Measurements from ENCODE around the gene ADARB1. TPM values are rescaled to one million over a fixed set of nuclear protein-coding genes. Genes with fewer than 3 reads are reported as not detected.

The ADARB1 gene
- total RNA-seq, 3 donors from 2014 or later (not counting 1 experiment from before 2014, with no cell fraction given), result 20.7 to 28.0 (median 26.6) TPM

DNA sequence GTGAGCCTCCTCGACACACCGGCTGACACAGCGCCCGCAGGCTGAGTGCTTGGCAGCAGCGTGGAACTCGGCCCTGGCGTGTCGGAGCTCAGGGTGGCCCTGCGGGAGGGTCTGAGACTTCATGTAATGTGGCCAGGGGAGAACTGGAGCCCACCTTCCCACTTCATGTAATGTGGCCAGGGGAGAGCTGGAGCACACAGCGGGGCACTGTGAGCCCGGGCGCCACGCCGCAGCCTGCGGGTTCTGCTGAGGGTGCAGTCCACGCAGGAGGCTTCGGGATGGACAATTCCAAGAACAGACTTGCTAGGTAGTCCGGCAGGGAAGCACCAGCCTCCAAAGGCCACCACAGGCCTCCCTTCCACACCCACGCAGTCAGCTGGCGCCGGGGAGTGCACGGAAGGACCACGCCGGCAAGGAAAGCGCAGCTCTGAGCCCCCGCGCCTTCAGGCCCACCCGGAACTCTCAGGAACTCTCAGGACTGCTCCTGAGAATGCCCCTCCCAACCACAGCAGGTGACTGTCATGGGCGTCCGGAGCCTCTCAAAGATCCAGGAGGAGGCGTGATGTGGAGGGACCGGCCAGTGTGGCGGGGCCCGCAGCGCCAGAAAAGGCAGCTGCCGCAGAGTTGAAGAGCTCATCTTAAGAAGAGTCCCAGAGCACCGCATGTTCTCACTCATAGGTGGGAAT lies 19.3 kb upstream of the ADARB1 start:
- Histone ChIP-seq H3K9me3 (ENCODE audit: control insufficient read depth, insufficient read depth, low read length) (no peaks in the 10 kb centered on the region), H3K4me3 (ENCODE audit: low read length) (no peak overlapping the region), H3K27ac (ENCODE audit: low read length) (no peak overlapping the region), H3K4me1 (ENCODE audit: control insufficient read depth, insufficient read depth, low read length) (no peaks in the 10 kb centered on the region), H3K36me3 (ENCODE audit: control insufficient read depth, insufficient read depth, low read length) (no peaks in the 10 kb centered on the region), H3K27me3 (ENCODE audit: control insufficient read depth, insufficient read depth, low read length) (peaks cover 3% of the 10 kb centered on the region)
- no peak overlapping the region for H3K27ac Mint-ChIP-seq
- intact Hi-C loops (cut with micrococcal nuclease), result no loop called here
- DNase-seq, result no peak
- no peak for ATAC-seq
- TF ChIP-seq, protein P1, sequence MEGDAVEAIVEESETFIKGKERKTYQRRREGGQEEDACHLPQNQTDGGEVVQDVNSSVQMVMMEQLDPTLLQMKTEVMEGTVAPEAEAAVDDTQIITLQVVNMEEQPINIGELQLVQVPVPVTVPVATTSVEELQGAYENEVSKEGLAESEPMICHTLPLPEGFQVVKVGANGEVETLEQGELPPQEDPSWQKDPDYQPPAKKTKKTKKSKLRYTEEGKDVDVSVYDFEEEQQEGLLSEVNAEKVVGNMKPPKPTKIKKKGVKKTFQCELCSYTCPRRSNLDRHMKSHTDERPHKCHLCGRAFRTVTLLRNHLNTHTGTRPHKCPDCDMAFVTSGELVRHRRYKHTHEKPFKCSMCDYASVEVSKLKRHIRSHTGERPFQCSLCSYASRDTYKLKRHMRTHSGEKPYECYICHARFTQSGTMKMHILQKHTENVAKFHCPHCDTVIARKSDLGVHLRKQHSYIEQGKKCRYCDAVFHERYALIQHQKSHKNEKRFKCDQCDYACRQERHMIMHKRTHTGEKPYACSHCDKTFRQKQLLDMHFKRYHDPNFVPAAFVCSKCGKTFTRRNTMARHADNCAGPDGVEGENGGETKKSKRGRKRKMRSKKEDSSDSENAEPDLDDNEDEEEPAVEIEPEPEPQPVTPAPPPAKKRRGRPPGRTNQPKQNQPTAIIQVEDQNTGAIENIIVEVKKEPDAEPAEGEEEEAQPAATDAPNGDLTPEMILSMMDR (IDR thresholded peaks at IDR 0.05), result no peak
- no peak overlapping the region for H3K4me3 Mint-ChIP-seq
- H3K4me1 Mint-ChIP-seq, result no peaks in the 10 kb centered on the region
- peaks cover 36 to 39% of the 10 kb centered on the region in 2 donors for H3K27me3 Mint-ChIP-seq (ENCODE audit: low read depth in 2 of 2)
- H3K36me3 Mint-ChIP-seq, result no peaks in the 10 kb centered on the region
- no peaks in the 10 kb centered on the region for H3K9me3 Mint-ChIP-seq
- WGBS (ENCODE audit: insufficient coverage), result 94% methylated on average over 37 of the region's 37 CpGs

DNA sequence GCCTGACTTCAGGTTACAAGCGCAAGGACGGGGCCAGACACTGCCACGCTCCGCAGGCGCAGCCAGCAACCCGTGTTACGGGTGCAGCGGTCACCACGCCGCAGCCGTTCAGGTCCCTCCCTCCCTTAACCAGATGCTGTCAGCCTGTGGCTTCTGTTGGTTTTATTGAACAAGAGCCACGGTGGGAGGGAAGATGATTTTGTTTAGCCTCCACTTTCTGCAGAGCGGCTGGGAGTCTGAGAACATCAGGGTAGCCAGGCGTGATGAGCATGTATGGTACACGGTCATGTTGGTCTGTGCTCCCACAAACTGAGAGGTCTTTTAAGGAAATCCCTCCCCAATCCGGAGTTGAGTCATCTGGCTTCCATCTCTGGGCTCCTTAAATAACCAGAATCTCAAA lies 18.5 kb upstream of the ADARB1 start:
- intact Hi-C loops (cut with micrococcal nuclease), result no loop called here
- H3K36me3 ChIP-seq (ENCODE audit: control insufficient read depth, insufficient read depth, low read length), result no peaks in the 10 kb centered on the region

DNA sequence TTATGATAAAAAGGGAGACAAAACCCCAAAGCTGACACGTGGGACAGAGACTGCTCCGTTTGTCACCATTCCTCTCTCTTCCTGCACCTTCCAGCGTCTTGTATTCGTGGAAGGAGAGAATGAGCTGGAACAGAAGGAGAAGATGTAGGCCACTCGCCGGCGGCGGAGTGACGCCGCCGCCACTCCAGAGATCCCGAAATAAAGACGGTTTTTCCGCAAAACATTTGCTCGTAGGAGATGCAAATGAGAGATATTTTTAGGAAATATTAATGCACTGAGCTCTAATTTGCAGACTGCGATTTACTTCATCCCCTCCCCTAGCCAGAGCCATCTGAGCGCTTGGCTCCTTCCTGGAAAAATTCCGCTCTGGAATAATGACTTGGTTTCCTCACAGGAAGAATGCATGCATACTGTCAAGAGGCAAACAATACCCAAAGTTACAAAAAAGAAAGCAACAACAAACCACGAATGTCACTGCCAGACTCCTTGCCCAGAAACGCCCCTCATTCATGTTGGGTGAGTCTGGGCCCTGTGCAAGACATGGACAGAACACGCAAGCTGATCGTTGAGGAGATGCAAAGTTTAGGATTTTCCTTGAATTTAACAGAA lies 18.0 kb upstream of the ADARB1 start:
- Histone ChIP-seq H3K27ac (ENCODE audit: low read length) (no peak overlapping the region), H3K27me3 (ENCODE audit: control insufficient read depth, insufficient read depth, low read length) (peaks cover 3% of the 10 kb centered on the region), H3K4me3 (ENCODE audit: low read length) (no peak overlapping the region), H3K4me1 (ENCODE audit: control insufficient read depth, insufficient read depth, low read length) (no peaks in the 10 kb centered on the region), H3K9me3 (ENCODE audit: control insufficient read depth, insufficient read depth, low read length) (no peaks in the 10 kb centered on the region), H3K36me3 (ENCODE audit: control insufficient read depth, insufficient read depth, low read length) (no peaks in the 10 kb centered on the region)
- WGBS (ENCODE audit: insufficient coverage), result 71% methylated on average over 22 of the region's 22 CpGs
- Mint-ChIP-seq H3K36me3 (no peaks in the 10 kb centered on the region), H3K9me3 (no peaks in the 10 kb centered on the region), H3K4me3 (no peak overlapping the region), H3K4me1 (no peaks in the 10 kb centered on the region), H3K27ac (no peak overlapping the region), H3K27me3 (ENCODE audit: low read depth in 2 of 2) (peaks cover 35 to 39% of the 10 kb centered on the region in 2 donors)
- ATAC-seq, result no peak
- intact Hi-C loops (cut with micrococcal nuclease), result no loop called here
- DNase-seq, result no peak
- TF ChIP-seq, protein P1 (IDR thresholded peaks at IDR 0.05), result no peak

More for the DNA sequence above, 18.5 kb upstream of the ADARB1 start:
- Mint-ChIP-seq H3K27ac (no peak overlapping the region), H3K4me1 (no peaks in the 10 kb centered on the region), H3K36me3 (no peaks in the 10 kb centered on the region), H3K27me3 (ENCODE audit: low read depth in 2 of 2) (peaks cover 35 to 39% of the 10 kb centered on the region in 2 donors), H3K4me3 (no peak overlapping the region), H3K9me3 (no peaks in the 10 kb centered on the region)
- peaks cover 3% of the 10 kb centered on the region for H3K27me3 ChIP-seq (ENCODE audit: control insufficient read depth, insufficient read depth, low read length)
- no peak overlapping the region for H3K4me3 ChIP-seq (ENCODE audit: low read length)
- DNase-seq (no peak), ATAC-seq (no peak)
- no peaks in the 10 kb centered on the region for H3K4me1 ChIP-seq (ENCODE audit: control insufficient read depth, insufficient read depth, low read length)
- TF ChIP-seq, protein P1 (IDR thresholded peaks at IDR 0.05), result no peak
- H3K27ac ChIP-seq (ENCODE audit: low read length), result no peak overlapping the region
- WGBS (ENCODE audit: insufficient coverage), result 82% methylated on average over 16 of the region's 16 CpGs
- no peaks in the 10 kb centered on the region for H3K9me3 ChIP-seq (ENCODE audit: control insufficient read depth, insufficient read depth, low read length)
